Gastrocnemius medialis (tissue), 4 donors: ENCODE results near the gene PIGB. TPM values are rescaled to one million over a fixed set of nuclear protein-coding genes. Genes with fewer than 3 reads are reported as not detected.

Source experiments
- ATAC-seq, 2 donors: fragments of 150-250 bp; one replicate each; pipeline ENCODE4 v1.9.1; 2016
- DNase-seq, 2 donors: peaks; one replicate each; pipeline ENCODE4 v3.0.0-alpha.2; 2019
- H3K27ac ChIP-seq, 4 donors: fragments of 200-600 bp; sonication (generic); 1 replicate in 1 of 4; 2 replicates in 3 of 4; pipeline ENCODE4 v1.5.1; 2016 to 2018; ENCODE audit warnings: mild to moderate bottlenecking in 2 of 4, moderate library complexity in 1 of 4
- H3K27me3 ChIP-seq, 3 donors: fragments of 200-600 bp; sonication (generic) in 2 of 3; 1 replicate in 1 of 3; 2 replicates in 2 of 3; pipeline versions ENCODE4 v1.5.1 to v1.6.0; 2016 to 2019; ENCODE audit warnings: mild to moderate bottlenecking in 1 of 3, moderate library complexity in 1 of 3
- H3K36me3 ChIP-seq, 2 donors: fragments of 200-600 bp; sonication (generic) in 1 of 2; one replicate each; pipeline ENCODE4 v1.5.1; 2017 to 2018
- H3K4me1 ChIP-seq, 2 donors: fragments of 200-600 bp; sonication (generic) in 1 of 2; one replicate each; pipeline ENCODE4 v1.5.1; 2016 to 2017; ENCODE audit warnings: mild to moderate bottlenecking in 2 of 2
- H3K4me3 ChIP-seq, 4 donors: fragments of 200-600 bp; sonication (generic) in 3 of 4; 1 replicate in 1 of 4; 2 replicates in 3 of 4; pipeline ENCODE4 v1.5.1; 2016 to 2019; ENCODE audit warnings: mild to moderate bottlenecking in 2 of 4
- H3K9me3 ChIP-seq, 3 donors: fragments of 200-600 bp; sonication (generic) in 2 of 3; 1 replicate in 1 of 3; 2 replicates in 2 of 3; pipeline ENCODE4 v1.5.1; 2016 to 2019
- CTCF ChIP-seq, 5 experiments: fragments of 450-650 bp in 3 of 5; fragments of 200-600 bp in 2 of 5; sonication (generic) in 2 of 5; IDR thresholded peaks in 4 of 5; conservative IDR thresholded peaks in 1 of 5; 1 replicate in 4 of 5; 2 replicates in 1 of 5; pipeline ENCODE4 v1.5.1; 2016 to 2019; ENCODE audit warnings: antibody characterized with exemption in 5 of 5, mild to moderate bottlenecking in 3 of 5, moderate library complexity in 3 of 5
- in situ Hi-C, 4 donors: fragments of 200-750 bp; cut with MboI; loops; one replicate each; pipeline versions ENCODE4 v1.15.0 to v1.8.0; 2017; ENCODE audit warnings: low sequenced_read_pairs in 4 of 4
- intact Hi-C: fragments of 100-400 bp; cut with DNase I; formaldehyde crosslinking; loops from one replicate; pipeline ENCODE4 v1.15.1; 2023; ENCODE audit warnings: low total_unique reads
- microRNA counts, 2 donors: library from miRNA; unstranded; fragments of <30 nt; microRNA quantifications; one replicate each; lab custom pipeline; 2016
- microRNA-seq, 2 donors: library from miRNA; unstranded; fragments of <30 nt; microRNA quantifications; one replicate each; pipeline ENCODE4, GENCODE V29; 2016; ENCODE audit warnings: borderline replicate concordance in 2 of 2
- total RNA-seq, 4 donors: library from RNA; depleted of rRNA; stranded (reverse); fragments of >200 nt; gene quantifications; one replicate each; pipeline versions ENCODE4 v1.1.0 to v1.2.3, GENCODE V29; 2016

Gene PIGB
- total RNA-seq, 4 donors from 2014 or later: 1.2 to 22.9 (median 5.7) TPM

GRCh38 chr15:55403531-55403930, 84.5 kb downstream of the PIGB start:
- no peak for ATAC-seq
- intact Hi-C loops: no loop called here
- peaks cover 27 to 38% of the 10 kb centered on the region in 2 donors for H3K4me1 ChIP-seq
- H3K36me3 ChIP-seq: no peaks in the 10 kb centered on the region
- no peak for DNase-seq
- in situ Hi-C loops: loop anchor here in 1 of 4 donors (25.0 kb wide), 1 partner anchor 91 kb away; the partner anchor contains the start of genes PIGB and PIGBOS1
- H3K4me3 ChIP-seq: peak overlapping the region in 3 of 4 donors; percentile 24 to 29 (median 26)
- peak overlapping the region; percentile 73 to 94 (median 78) for H3K27ac ChIP-seq
- H3K27me3 ChIP-seq: no peaks in the 10 kb centered on the region
- H3K9me3 ChIP-seq: no peaks in the 10 kb centered on the region
- no peak for TF ChIP-seq CTCF (IDR thresholded peaks at IDR 0.05 in 4 of 5, conservative IDR thresholded peaks at IDR 0.05 in 1 of 5)

MicroRNAs encoded within 50 kb of the gene (microRNA counts, 767-probe panel; counts per million panel counts)
- 356 to 448 counts per million in 2 donors for microRNA hsa-miR-628-3p (lab: Ali Mortazavi, UCI)
- 2,812 to 4,232 counts per million in 2 donors for microRNA hsa-miR-628-5p (lab: Ali Mortazavi, UCI)

Small RNA genes within 50 kb of the gene (microRNA-seq; reads per million reads assigned to microRNA genes)
- gene MIR628: 983 to 1,231 reads per million in 2 donors

Other genes with a start within 250 kb of the PIGB start
- 10 to 100 TPM; 36.8 to 53.3 (median 52.0) TPM for gene RSL24D1, start 122.3 kb upstream of the PIGB start, total RNA-seq
- 1 to 10 TPM; 1.1 to 3.2 (median 1.8) TPM for gene RAB27A, start 29.4 kb upstream of the PIGB start, total RNA-seq
- 10 to 100 TPM in 2 of 4 donors, 1 to 10 TPM in 2; 5.7 to 11.8 (median 9.7) TPM for gene PIGBOS1, start 99 bp upstream of the PIGB start, total RNA-seq
- 100 to 1,000 TPM in 2 of 4 donors, 10 to 100 TPM in 2; 61.6 to 142 (median 103) TPM for gene CCPG1, start 89.1 kb downstream of the PIGB start, total RNA-seq
- gene PIERCE2, start 89.3 kb downstream of the PIGB start, total RNA-seq: 10 to 100 TPM in 1 of 4 donors, 1 to 10 TPM in 3; 5.1 to 11.8 (median 6.0) TPM
- gene DNAAF4, start 189.0 kb downstream of the PIGB start, total RNA-seq: 1 to 10 TPM in 2 of 4 donors, under 1 TPM in 1, not detected in 1; 0.38 to 2.4 (median 1.5) TPM